Mononuclear cell (primary cell): ENCODE data around the gene NSUN5. TPM values are rescaled to one million over a fixed set of nuclear protein-coding genes. Genes with fewer than 3 reads are reported as not detected.
"Not testable (repeated sequence)": the region's sequence is repeated elsewhere in the genome, so short reads cannot be mapped to it uniquely, and the experiment has no call there.

Experiments
- H3K27me3 ChIP-seq: 2 replicates; pipeline ENCODE4 v1.6.0; 2011; ENCODE audit warnings: low read length, control low read depth; ENCODE audit not compliant: insufficient read depth
- H3K4me1 ChIP-seq: 2 replicates; pipeline ENCODE4 v1.5.1; 2011; ENCODE audit warnings: mild to moderate bottlenecking, low read length, control low read depth; ENCODE audit not compliant: insufficient read depth
- H3K4me3 ChIP-seq: 2 replicates; pipeline ENCODE4 v1.5.1; 2011; ENCODE audit warnings: mild to moderate bottlenecking, low read length, moderate library complexity
- H3K9me3 ChIP-seq: 2 replicates; pipeline ENCODE4 v1.5.1; 2011; ENCODE audit warnings: low read depth, mild to moderate bottlenecking, control low read depth, low read length
- total RNA-seq: library from RNA; depleted of rRNA; stranded (reverse); fragments of >200 nt; gene quantifications from one replicate; pipeline ENCODE4 v1.2.3, GENCODE V29; 2012

NSUN5 gene
- total RNA-seq, 1 donor, result 12.9 TPM

DNA sequence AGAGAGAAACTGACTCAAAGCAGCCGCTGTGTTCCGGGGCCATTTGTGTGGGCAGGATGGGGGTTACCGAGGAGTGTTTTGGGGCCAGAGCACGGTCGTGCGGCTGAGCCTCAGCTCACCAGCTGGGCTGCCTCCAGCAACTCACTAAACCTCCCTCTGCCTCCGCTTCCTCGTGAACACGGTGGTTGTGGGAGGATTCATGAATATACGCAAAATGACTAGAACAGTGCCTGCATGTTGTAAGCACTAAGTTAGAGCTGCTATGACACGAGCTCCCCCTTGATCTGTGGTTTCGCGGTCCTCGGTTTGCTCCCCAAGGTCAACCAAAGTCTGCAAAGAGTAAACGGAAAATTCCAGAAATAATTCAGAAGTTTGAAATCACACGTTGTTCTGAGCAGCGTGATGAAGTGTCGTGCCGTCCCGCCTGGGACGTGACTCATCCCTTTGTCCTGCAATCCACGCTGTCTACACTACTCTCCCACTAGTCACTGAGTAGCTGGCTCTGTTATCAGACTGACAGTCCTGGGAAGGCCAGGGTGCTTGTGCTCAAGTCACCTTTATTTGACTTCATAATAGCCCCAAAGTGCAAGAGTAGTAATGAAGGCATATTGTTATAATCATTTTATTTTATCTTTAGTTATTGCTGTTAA is 41.8 kb downstream of the NSUN5 start:
- H3K4me1 ChIP-seq, H3K4me3 ChIP-seq, H3K9me3 ChIP-seq: not testable (repeated sequence)

DNA sequence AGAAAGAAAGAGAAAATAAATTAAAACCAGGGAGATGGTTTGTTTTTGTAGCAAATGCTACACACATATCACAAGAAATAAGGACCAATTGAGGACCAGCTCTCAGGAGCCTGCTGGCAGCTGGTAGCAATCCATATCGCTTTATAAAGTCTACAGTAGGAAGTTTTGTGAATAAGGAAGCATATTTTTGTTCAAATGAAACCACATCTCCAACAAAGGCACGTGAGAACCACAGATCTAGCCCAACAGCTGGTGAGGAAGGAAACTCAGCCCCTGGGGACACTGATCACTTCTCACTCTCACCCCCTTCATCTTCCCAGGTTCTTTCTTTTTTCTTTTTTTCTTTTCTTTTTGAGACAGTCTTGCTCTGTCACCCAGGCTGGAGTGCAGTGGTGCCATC is 46.2 kb downstream of the NSUN5 start:
- not testable (repeated sequence) for H3K4me1 ChIP-seq, H3K4me3 ChIP-seq, H3K9me3 ChIP-seq, H3K27me3 ChIP-seq

More for the DNA sequence above, 41.8 kb downstream of the NSUN5 start:
- H3K27me3 ChIP-seq, result not testable (repeated sequence)

Other genes starting within 250 kb of the NSUN5 start
- not detected for gene SPDYE9, start 222.8 kb downstream of the NSUN5 start, total RNA-seq
- not detected for gene TRIM50, start 19.3 kb upstream of the NSUN5 start, total RNA-seq
- not detected for gene FKBP6, start 19.3 kb upstream of the NSUN5 start, total RNA-seq
- 0.21 TPM for gene FZD9, start 125.0 kb upstream of the NSUN5 start, total RNA-seq
- gene BAZ1B, start 213.5 kb upstream of the NSUN5 start, total RNA-seq, result 52.2 TPM
- gene BCL7B, start 248.9 kb upstream of the NSUN5 start, total RNA-seq, result 60.7 TPM